A673 (cell line): ENCODE measurements around the gene ZNF780B. TPM values are rescaled to one million over a fixed set of nuclear protein-coding genes. Genes with fewer than 3 reads are reported as not detected.

Source experiments
- BruUV-seq: library from RNA; stranded (reverse); fragments of 400-500 nt; replicated peaks from 2 replicates; lab custom pipeline; 2021; lab: Mats Ljungman, UMichigan
- CTCF ChIA-PET: fragments of 300-600 bp; sonication (Branson Sonifier 250); formaldehyde crosslinking; loops from one replicate; lab custom pipeline; 2022; ENCODE audit warnings: antibody characterized with exemption; lab: Charles Lee
- POLR2A ChIA-PET: fragments of 300-600 bp; sonication (Branson Sonifier 250); formaldehyde crosslinking; loops from one replicate; lab custom pipeline; 2022; ENCODE audit warnings: antibody characterized with exemption; ENCODE audit not compliant: low non-redundant PET; lab: Charles Lee
- DNase-seq: peaks from one replicate; pipeline ENCODE4 v3.0.0-alpha.2; 2015; ENCODE audit warnings: low spot score
- H3K27ac ChIP-seq: fragments of 200-600 bp; sonication (generic); 2 replicates; pipeline ENCODE4 v1.5.1; 2016; ENCODE audit warnings: mixed run types, low read depth, mild to moderate bottlenecking, mixed read lengths, antibody characterized with exemption, low read length; ENCODE audit not compliant: poor library complexity, severe bottlenecking
- H3K27me3 ChIP-seq: fragments of 200-600 bp; sonication (generic); replicated peaks from 2 replicates; pipeline ENCODE4 v1.6.1; 2017; ENCODE audit warnings: mixed run types, low read depth, mild to moderate bottlenecking, mixed read lengths, antibody characterized with exemption, low read length; ENCODE audit not compliant: insufficient read depth, poor library complexity
- H3K36me3 ChIP-seq: fragments of 200-600 bp; sonication (generic); 2 replicates; pipeline ENCODE4 v1.6.1; 2016; ENCODE audit warnings: mixed run types, mild to moderate bottlenecking, mixed read lengths, antibody characterized with exemption, low read length; ENCODE audit not compliant: insufficient read depth, poor library complexity, severe bottlenecking
- H3K4me1 ChIP-seq: fragments of 200-600 bp; sonication (generic); 2 replicates; pipeline ENCODE4 v1.6.1; 2017; ENCODE audit warnings: mixed run types, mild to moderate bottlenecking, mixed read lengths, antibody characterized with exemption, low read length; ENCODE audit not compliant: insufficient read depth, poor library complexity, severe bottlenecking
- H3K4me3 ChIP-seq: fragments of 200-600 bp; sonication (generic); 2 replicates; pipeline ENCODE4 v1.5.1; 2016; ENCODE audit warnings: low read depth, mixed run types, mild to moderate bottlenecking, mixed read lengths, low read length; ENCODE audit not compliant: poor library complexity, severe bottlenecking
- H3K9me3 ChIP-seq: fragments of 200-600 bp; sonication (generic); 2 replicates; pipeline ENCODE4 v1.6.1; 2016; ENCODE audit warnings: mixed run types, low read depth, mild to moderate bottlenecking, mixed read lengths, antibody characterized with exemption, low read length; ENCODE audit not compliant: poor library complexity, severe bottlenecking
- EZH2 ChIP-seq: fragments of 200-600 bp; sonication (generic); IDR thresholded peaks from 2 replicates; pipeline ENCODE4 v1.6.1; 2017; ENCODE audit warnings: borderline replicate concordance, low read depth, mild to moderate bottlenecking, mixed read lengths, antibody characterized with exemption, low read length; ENCODE audit not compliant: poor library complexity, severe bottlenecking
- intact Hi-C: fragments of 100-400 bp; cut with micrococcal nuclease; formaldehyde crosslinking; loops from one replicate; pipeline ENCODE4 v1.10.0; 2022; ENCODE audit not compliant: unreplicated experiment
- total RNA-seq: library from RNA; stranded (reverse); gene quantifications from 2 replicates; pipeline ENCODE4 v1.2.3, GENCODE V29; 2021
- TF ChIP-seq, protein P1 (sequence below): fragments of 300-800, 200-600 bp; sonication (generic); conservative IDR thresholded peaks from 2 replicates; pipeline ENCODE4 v1.5.1; 2017; ENCODE audit warnings: low read depth, mild to moderate bottlenecking, antibody characterized with exemption, low read length, moderate library complexity, mixed read lengths

Gene ZNF780B
- total RNA-seq, 1 experiment from 2014 or later = 23.7 TPM

DNA sequence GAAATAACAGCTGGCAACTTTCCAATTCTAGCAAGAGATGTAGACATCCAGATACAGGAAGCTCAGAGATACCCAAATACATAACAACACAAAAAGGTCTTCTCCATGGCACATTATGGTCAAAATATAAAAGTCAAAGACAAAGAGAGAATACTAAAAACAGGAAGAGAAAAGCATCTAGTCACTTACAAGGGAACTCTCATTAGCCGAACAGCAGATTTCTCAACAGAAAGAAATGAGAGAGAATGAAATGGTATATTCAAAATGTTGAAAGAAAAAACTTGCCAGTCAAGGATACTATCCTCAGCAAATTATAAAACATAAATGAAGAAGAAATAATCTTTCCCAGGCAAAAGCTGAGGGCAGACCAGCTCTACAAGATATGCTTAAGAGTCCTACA, 22.3 kb upstream of the ZNF780B start:
- DNase-seq = no peak
- H3K4me3 ChIP-seq = no peak overlapping the region
- ChIA-PET POLR2A (no interaction called here), CTCF (no interaction called here)
- H3K27ac ChIP-seq = no peak overlapping the region
- no TSS peak for BruUV-seq
- peaks cover 57% of the 10 kb centered on the region for H3K9me3 ChIP-seq
- H3K4me1 ChIP-seq = no peaks in the 10 kb centered on the region
- H3K27me3 ChIP-seq = no peaks in the 10 kb centered on the region
- peaks cover 86% of the 10 kb centered on the region for H3K36me3 ChIP-seq
- TF ChIP-seq, protein P1, sequence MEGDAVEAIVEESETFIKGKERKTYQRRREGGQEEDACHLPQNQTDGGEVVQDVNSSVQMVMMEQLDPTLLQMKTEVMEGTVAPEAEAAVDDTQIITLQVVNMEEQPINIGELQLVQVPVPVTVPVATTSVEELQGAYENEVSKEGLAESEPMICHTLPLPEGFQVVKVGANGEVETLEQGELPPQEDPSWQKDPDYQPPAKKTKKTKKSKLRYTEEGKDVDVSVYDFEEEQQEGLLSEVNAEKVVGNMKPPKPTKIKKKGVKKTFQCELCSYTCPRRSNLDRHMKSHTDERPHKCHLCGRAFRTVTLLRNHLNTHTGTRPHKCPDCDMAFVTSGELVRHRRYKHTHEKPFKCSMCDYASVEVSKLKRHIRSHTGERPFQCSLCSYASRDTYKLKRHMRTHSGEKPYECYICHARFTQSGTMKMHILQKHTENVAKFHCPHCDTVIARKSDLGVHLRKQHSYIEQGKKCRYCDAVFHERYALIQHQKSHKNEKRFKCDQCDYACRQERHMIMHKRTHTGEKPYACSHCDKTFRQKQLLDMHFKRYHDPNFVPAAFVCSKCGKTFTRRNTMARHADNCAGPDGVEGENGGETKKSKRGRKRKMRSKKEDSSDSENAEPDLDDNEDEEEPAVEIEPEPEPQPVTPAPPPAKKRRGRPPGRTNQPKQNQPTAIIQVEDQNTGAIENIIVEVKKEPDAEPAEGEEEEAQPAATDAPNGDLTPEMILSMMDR = no peak
- no peak for TF ChIP-seq EZH2
- intact Hi-C loops = no loop called here

DNA sequence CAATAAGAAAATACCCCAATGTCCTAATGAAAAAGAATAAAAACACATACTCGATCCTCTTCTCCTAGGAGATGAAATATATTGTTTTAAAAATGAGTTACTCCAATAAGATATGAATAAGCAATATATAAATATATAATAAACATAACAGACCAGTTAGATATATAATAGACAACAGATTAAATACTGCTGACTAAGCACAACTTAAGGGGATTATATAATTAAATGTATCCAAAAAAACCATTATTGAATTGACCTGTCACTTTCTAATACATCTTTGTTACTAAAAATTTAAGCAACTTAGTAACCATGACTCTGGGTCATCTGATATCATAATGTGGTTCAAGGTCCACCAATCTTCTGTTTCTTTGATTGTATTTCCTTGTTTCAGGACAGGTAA, 14.0 kb upstream of the ZNF780B start:
- Histone ChIP-seq H3K4me1 (peaks cover 4% of the 10 kb centered on the region), H3K9me3 (peaks cover 35% of the 10 kb centered on the region), H3K27ac (no peak overlapping the region), H3K4me3 (no peak overlapping the region), H3K36me3 (peaks cover 15% of the 10 kb centered on the region), H3K27me3 (no peaks in the 10 kb centered on the region)
- intact Hi-C loops = no loop called here
- TF ChIP-seq EZH2 = no peak
- POLR2A ChIA-PET = no interaction called here
- DNase-seq = no peak
- no TSS peak for BruUV-seq
- CTCF ChIA-PET = no interaction called here

DNA sequence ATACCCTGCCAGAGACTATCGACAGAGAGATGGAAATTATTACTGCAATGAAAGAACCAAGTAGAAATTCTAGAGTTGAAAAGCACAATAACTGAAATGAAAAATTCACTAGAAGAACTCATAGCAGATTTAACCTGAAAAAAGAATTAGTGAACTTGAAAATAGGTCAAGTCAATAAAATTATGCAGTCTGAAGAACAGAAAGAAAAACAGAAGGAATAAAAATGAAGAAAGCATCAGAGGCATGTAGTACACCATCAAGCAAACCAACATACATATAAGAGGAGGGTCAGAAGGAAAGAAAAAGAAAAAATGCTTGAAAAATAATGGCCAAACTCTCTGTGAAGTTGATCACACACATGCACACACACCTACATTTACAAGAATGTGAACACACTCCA, 3.6 kb upstream of the ZNF780B start:
- intact Hi-C loops = no loop called here
- POLR2A ChIA-PET = no interaction called here

DNA sequence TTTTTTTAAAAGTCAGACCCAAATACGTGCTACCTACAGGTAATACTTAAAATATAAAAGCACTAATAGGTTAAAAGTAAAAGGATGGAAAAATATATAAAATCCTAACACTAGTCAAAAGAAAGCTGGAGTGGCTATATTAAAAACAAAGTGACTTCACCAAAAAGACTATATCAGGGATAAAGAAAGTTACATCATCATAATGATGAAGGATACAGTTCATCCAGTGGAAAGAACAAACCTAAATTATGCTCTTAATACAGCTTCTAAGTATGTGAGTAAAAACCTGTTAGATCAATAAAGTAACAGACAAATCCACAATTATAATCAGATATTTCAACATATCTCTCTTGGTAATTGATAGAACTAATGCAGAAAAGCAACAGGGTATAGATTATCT, 1.1 kb upstream of the ZNF780B start:
- ChIA-PET CTCF (interaction anchor here (0.6 kb wide), 1 partner anchor 69 kb away, joined by 5 read pairs; no protein-coding TSS in a partner anchor), POLR2A (interaction anchor here (0.6 kb wide), 1 partner anchor 46 kb away, joined by 4 read pairs; no protein-coding TSS in a partner anchor)
- no peak overlapping the region for H3K27ac ChIP-seq
- no TSS peak for BruUV-seq
- H3K4me3 ChIP-seq = no peak overlapping the region
- intact Hi-C loops = no loop called here
- H3K27me3 ChIP-seq = no peaks in the 10 kb centered on the region
- peaks cover 21% of the 10 kb centered on the region for H3K9me3 ChIP-seq
- TF ChIP-seq, protein P1 = no peak
- TF ChIP-seq EZH2 = no peak
- H3K4me1 ChIP-seq = peaks cover 7% of the 10 kb centered on the region
- DNase-seq = no peak
- no peaks in the 10 kb centered on the region for H3K36me3 ChIP-seq

More for the DNA sequence above, 3.6 kb upstream of the ZNF780B start:
- H3K36me3 ChIP-seq = no peaks in the 10 kb centered on the region
- H3K9me3 ChIP-seq = peaks cover 26% of the 10 kb centered on the region
- no peak overlapping the region for H3K27ac ChIP-seq
- H3K27me3 ChIP-seq = no peaks in the 10 kb centered on the region
- H3K4me3 ChIP-seq = no peak overlapping the region
- CTCF ChIA-PET = no interaction called here
- no TSS peak for BruUV-seq
- DNase-seq = no peak
- peaks cover 4% of the 10 kb centered on the region for H3K4me1 ChIP-seq
- TF ChIP-seq EZH2 = no peak
- TF ChIP-seq, protein P1 = no peak
